SKM-1 treated with dmso at 0.1 percent for 144 hours (cell line): Measurements from ENCODE around the gene OR6K2.

Source experiments
- DNase-seq: peaks from one replicate; lab custom pipeline; 2025; ENCODE audit not compliant: unreplicated experiment; lab: John Stamatoyannopoulos, UW

Gene OR6K2

GRCh38 chr1:158686111-158687009, 14.1 kb downstream of the OR6K2 start, which contains the start of gene SPTA1:
SPTA1 (minus strand) TSS chr1:158686715; CDS start chr1:158686517, 198 bp downstream.
- peak; percentile 27 for DNase-seq

GRCh38 chr1:158685085-158685484, 15.4 kb downstream of the OR6K2 start:
- DNase-seq: no peak

GRCh38 chr1:158681606-158682005, 18.8 kb downstream of the OR6K2 start:
- DNase-seq: peak; percentile 24

- DNase-seq: no peak
Observed at GRCh38 chr1:158679289-158679688, 21.2 kb downstream of the OR6K2 start.

- no peak for DNase-seq
Observed at GRCh38 chr1:158675563-158676323, 24.7 kb downstream of the OR6K2 start.

GRCh38 chr1:158674302-158674701, 26.1 kb downstream of the OR6K2 start:
- DNase-seq: no peak

- DNase-seq: no peak
Observed at GRCh38 chr1:158666037-158666436, 34.4 kb downstream of the OR6K2 start.

- DNase-seq: no peak
Observed at GRCh38 chr1:158654571-158654970, 45.9 kb downstream of the OR6K2 start.

- DNase-seq: peak; percentile 32
Observed at GRCh38 chr1:158654086-158654485, 46.4 kb downstream of the OR6K2 start.

- no peak for DNase-seq
Observed at GRCh38 chr1:158652721-158653334, 47.6 kb downstream of the OR6K2 start.
